ENCODE results near the gene F8A1.
A peak's percentile ranks its signal among the peaks of the same experiment; 100 is the strongest.
"Not testable (repeated sequence)": the region's sequence is repeated elsewhere in the genome, so short reads cannot be mapped to it uniquely, and the experiment has no call there.

Gene F8A1

GRCh38 chrX:154918060-154918483, 31.9 kb downstream of the F8A1 start:
- peak; percentile 32 for DNase-seq (ENCODE audit: low spot score)
- TF ChIP-seq CTCF (IDR thresholded peaks at IDR 0.05; ENCODE audit: extremely low read depth, missing control alignments) = peak; percentile 60

- DNase-seq (ENCODE audit: low spot score) = not testable (repeated sequence)
These were observed 38.6 kb downstream of the F8A1 start for GRCh38 chrX:154924771-154925170.
